Progenitor cell of endocrine pancreas (in vitro differentiated cells): ENCODE results near the gene GAS2L2. TPM values are rescaled to one million over a fixed set of nuclear protein-coding genes. Genes with fewer than 3 reads are reported as not detected.

Experiments
- DNase-seq: peaks from one replicate; pipeline ENCODE4 v3.0.0; 2021; ENCODE audit warnings: low spot score; ENCODE audit not compliant: unreplicated experiment
- H3K27ac Mint-ChIP-seq: 2 replicates; pipeline ENCODE4 v1.8.0; 2021; ENCODE audit warnings: mild to moderate bottlenecking, moderate library complexity, mixed read lengths
- H3K27me3 Mint-ChIP-seq: 2 replicates; pipeline ENCODE4 v1.8.0; 2021; ENCODE audit warnings: mixed read lengths
- H3K36me3 Mint-ChIP-seq: 2 replicates; pipeline ENCODE4 v1.8.0; 2022; ENCODE audit warnings: mixed read lengths; ENCODE audit not compliant: insufficient read depth
- H3K4me1 Mint-ChIP-seq: 2 replicates; pipeline ENCODE4 v1.8.0; 2021; ENCODE audit warnings: low read depth, mixed read lengths
- H3K4me3 Mint-ChIP-seq: 2 replicates; pipeline ENCODE4 v1.8.0; 2021; ENCODE audit warnings: low read depth, mild to moderate bottlenecking, moderate library complexity, mixed read lengths
- H3K9me3 Mint-ChIP-seq: 2 replicates; pipeline ENCODE4 v1.8.0; 2021; ENCODE audit warnings: low read depth, mixed read lengths
- total RNA-seq: library from RNA; stranded (reverse); gene quantifications from 2 replicates; pipeline ENCODE4 v1.2.1, GENCODE V29; 2021
- TF ChIP-seq, protein P1 (sequence below): fragments of 200-600 bp; sonication (generic); IDR thresholded peaks from one replicate; pipeline ENCODE4 v1.5.0; 2021; ENCODE audit warnings: antibody characterized with exemption, mild to moderate bottlenecking; ENCODE audit not compliant: unreplicated experiment

GAS2L2 gene
- total RNA-seq, 1 donor from 2014 or later, result 0.10 TPM

DNA sequence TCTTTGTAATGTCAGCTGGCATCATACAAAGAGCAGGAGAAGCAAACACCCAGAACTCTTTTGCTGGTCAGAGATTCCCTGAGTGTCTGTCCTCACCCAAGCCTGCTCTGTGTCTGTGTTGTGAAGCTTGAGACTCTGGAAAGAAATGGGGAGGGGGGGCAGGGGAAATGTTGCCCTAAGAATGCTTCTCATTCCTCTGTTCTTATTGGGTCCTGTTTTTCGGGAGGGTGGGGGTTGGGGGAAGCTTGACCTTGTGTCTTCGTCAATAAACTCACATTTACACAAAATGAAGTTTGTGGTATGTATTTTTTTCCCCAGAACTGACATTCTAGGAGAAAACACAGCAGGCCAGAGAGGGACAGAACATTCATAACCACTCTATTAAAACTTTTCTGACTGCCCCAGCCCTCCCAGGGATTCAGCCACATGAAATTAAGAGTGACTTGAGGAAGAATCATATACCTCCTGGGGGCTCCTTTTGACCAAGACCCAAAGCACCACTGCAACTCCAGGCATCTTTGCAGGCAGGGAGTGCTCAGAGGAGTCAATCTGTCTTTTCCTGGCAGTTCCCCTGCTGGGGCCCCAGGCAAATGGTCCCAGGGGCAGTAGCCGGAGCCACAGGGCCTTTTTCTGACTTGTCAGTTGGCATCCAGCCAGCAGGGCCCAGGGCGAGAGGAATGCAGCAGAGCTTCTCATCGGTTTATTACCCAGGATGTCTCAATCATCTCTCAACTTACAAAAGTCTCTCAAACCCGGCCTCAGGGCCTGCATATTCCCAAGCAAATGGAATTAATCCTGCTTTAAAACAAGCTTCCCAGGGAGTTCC is 26.7 kb downstream of the GAS2L2 start:
- Mint-ChIP-seq H3K36me3 (peaks cover 11% of the 10 kb centered on the region), H3K9me3 (no peaks in the 10 kb centered on the region), H3K27me3 (peaks cover 3% of the 10 kb centered on the region), H3K27ac (no peak overlapping the region), H3K4me3 (no peak overlapping the region), H3K4me1 (peaks cover 4% of the 10 kb centered on the region)
- no peak for DNase-seq
- TF ChIP-seq, protein P1, sequence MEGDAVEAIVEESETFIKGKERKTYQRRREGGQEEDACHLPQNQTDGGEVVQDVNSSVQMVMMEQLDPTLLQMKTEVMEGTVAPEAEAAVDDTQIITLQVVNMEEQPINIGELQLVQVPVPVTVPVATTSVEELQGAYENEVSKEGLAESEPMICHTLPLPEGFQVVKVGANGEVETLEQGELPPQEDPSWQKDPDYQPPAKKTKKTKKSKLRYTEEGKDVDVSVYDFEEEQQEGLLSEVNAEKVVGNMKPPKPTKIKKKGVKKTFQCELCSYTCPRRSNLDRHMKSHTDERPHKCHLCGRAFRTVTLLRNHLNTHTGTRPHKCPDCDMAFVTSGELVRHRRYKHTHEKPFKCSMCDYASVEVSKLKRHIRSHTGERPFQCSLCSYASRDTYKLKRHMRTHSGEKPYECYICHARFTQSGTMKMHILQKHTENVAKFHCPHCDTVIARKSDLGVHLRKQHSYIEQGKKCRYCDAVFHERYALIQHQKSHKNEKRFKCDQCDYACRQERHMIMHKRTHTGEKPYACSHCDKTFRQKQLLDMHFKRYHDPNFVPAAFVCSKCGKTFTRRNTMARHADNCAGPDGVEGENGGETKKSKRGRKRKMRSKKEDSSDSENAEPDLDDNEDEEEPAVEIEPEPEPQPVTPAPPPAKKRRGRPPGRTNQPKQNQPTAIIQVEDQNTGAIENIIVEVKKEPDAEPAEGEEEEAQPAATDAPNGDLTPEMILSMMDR, result no peak

DNA sequence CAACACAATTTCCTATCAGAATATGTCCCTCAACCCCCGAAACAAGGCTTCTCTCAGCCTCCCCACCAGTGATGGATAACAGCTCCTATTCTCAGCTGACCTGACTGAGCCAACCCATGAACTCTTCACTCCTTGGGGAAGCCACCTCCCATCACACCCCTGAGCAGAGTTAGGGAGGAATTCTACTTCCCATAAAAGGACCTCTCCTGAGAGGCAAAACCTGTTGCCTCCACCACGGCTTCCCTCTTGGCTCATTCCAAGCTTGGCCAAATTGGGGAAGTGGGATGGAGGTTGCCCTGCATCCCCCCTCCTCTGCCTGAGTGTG is 27.3 kb downstream of the GAS2L2 start:
- DNase-seq, result no peak
- H3K36me3 Mint-ChIP-seq, result peaks cover 11% of the 10 kb centered on the region
- no peaks in the 10 kb centered on the region for H3K9me3 Mint-ChIP-seq
- no peak overlapping the region for H3K27ac Mint-ChIP-seq
- H3K4me3 Mint-ChIP-seq, result no peak overlapping the region
- H3K27me3 Mint-ChIP-seq, result peaks cover 3% of the 10 kb centered on the region
- TF ChIP-seq, protein P1, result no peak
- H3K4me1 Mint-ChIP-seq, result no peaks in the 10 kb centered on the region

DNA sequence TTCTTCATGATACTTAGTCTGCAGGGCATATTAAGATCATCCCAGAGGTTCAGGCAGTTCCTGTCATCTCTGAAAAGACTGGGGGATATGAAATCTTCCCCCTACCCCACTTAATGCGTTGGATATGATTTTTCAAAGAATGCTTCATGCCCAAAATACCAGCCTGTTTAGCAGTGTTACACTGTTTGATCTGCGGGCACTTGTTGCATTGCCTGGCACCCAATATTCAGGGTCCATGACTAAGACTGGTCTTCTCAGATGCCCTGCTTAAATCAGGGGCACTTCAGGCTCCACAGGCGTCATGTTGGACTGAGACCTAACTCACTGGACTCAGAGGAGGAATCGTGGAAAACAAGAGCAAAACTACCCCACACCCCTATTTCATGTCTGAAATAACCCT is 28.0 kb downstream of the GAS2L2 start:
- Mint-ChIP-seq H3K4me3 (no peak overlapping the region), H3K27ac (no peak overlapping the region), H3K4me1 (no peaks in the 10 kb centered on the region), H3K36me3 (peaks cover 12% of the 10 kb centered on the region), H3K9me3 (no peaks in the 10 kb centered on the region), H3K27me3 (no peaks in the 10 kb centered on the region)
- no peak for DNase-seq
- TF ChIP-seq, protein P1, result no peak

DNA sequence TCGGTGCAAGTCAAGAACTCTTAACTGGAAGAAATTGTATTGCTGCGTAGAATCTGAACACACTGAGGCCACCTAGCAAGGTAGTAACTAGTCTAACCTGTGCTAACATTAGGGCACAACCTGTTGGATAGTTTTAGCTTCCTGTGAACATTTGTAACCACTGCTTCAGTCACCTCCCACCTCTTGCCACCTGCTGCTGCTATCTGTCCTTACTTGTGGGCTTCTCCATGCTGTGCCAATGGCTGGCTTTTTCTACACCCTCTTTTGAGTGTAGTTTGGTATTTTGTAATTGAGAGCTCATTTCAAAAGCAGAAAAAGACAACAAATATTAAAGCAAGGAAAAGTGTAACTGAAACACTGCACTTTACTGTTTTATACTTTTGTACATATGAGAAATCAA is 29.3 kb downstream of the GAS2L2 start:
- H3K4me1 Mint-ChIP-seq, result no peaks in the 10 kb centered on the region
- H3K27me3 Mint-ChIP-seq, result no peaks in the 10 kb centered on the region
- TF ChIP-seq, protein P1, result no peak
- H3K9me3 Mint-ChIP-seq, result no peaks in the 10 kb centered on the region
- peaks cover 12% of the 10 kb centered on the region for H3K36me3 Mint-ChIP-seq
- no peak for DNase-seq
- no peak overlapping the region for H3K4me3 Mint-ChIP-seq
- no peak overlapping the region for H3K27ac Mint-ChIP-seq

DNA sequence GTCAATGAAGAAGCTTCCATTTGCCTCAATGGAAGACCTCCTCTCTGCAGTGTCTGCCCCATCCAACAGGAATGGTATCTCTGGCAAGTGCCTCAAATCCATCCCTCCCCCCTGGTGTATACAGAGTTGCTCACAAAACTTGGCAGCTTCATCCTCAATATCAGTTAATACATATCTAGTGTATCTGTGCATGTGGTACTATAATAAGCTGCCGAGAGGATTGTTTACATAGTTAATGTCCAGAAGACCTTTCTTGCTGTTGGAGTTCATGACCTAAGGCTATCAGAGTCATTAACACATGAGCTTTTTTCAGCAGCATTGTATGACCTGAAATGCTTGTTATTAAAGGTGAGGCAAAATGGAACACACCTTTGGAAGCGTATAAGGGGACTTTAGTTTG is 35.6 kb downstream of the GAS2L2 start:
- no peaks in the 10 kb centered on the region for H3K27me3 Mint-ChIP-seq
- TF ChIP-seq, protein P1, result no peak

More for the DNA sequence above, 35.6 kb downstream of the GAS2L2 start:
- Mint-ChIP-seq H3K9me3 (no peaks in the 10 kb centered on the region), H3K4me1 (peaks cover 4% of the 10 kb centered on the region), H3K36me3 (peaks cover 10% of the 10 kb centered on the region), H3K4me3 (no peak overlapping the region), H3K27ac (no peak overlapping the region)
- DNase-seq, result no peak
